Adrenal gland (tissue), 12 donors: ENCODE data around the gene TNFRSF11A. TPM values are rescaled to one million over a fixed set of nuclear protein-coding genes. Genes with fewer than 3 reads are reported as not detected.

Source experiments
- DNase-seq, 7 donors: peaks; one replicate each; pipeline ENCODE4 v3.0.0-alpha.2; 2019 to 2020
- H3K27ac ChIP-seq, 5 donors: fragments of 200-600 bp; sonication (generic) in 4 of 5; 1 replicate in 3 of 5; 2 replicates in 2 of 5; pipeline versions ENCODE4 v1.5.1 to v1.8.0; 2016 to 2020; ENCODE audit warnings: mild to moderate bottlenecking in 1 of 5
- H3K27me3 ChIP-seq: fragments of 200-600 bp; 2 replicates; pipeline ENCODE4 v1.8.0; 2021
- H3K36me3 ChIP-seq, 2 donors: fragments of 200-600 bp; replicated peaks in 1 of 2; 1 replicate in 1 of 2; 2 replicates in 1 of 2; pipeline versions ENCODE4 v1.5.1 to v1.8.0; 2018 to 2022
- H3K4me1 ChIP-seq, 2 donors: fragments of 200-600 bp; replicated peaks in 1 of 2; 1 replicate in 1 of 2; 2 replicates in 1 of 2; pipeline versions ENCODE4 v1.5.1 to v1.8.0; 2018 to 2021
- H3K4me3 ChIP-seq, 4 donors: fragments of 200-600 bp; sonication (generic) in 3 of 4; one replicate each; pipeline ENCODE4 v1.5.1; 2016 to 2018
- H3K9me3 ChIP-seq, 3 donors: fragments of 200-600 bp; sonication (generic) in 1 of 3; replicated peaks in 1 of 3; 1 replicate in 2 of 3; 2 replicates in 1 of 3; pipeline versions ENCODE4 v1.5.1 to v1.8.0; 2016 to 2021
- POLR2A ChIP-seq, 2 donors: fragments of 450-650 bp; IDR thresholded peaks; one replicate each; pipeline ENCODE4 v1.6.1; 2017; ENCODE audit warnings: antibody characterized with exemption in 2 of 2, mild to moderate bottlenecking in 2 of 2, moderate library complexity in 1 of 2
- WGBS, 4 donors: extraction: QIAGEN DNeasy Blood & Tissue Kit in 2 of 4; methylation state at CpG; one replicate each; pipeline versions ENCODE4 v1.1.5 to v1.1.7; 2013 to 2017; 5-methylcytosine and 5-hydroxymethylcytosine counted together
- intact Hi-C, 2 donors: fragments of 100-400 bp; cut with DNase I; formaldehyde crosslinking; loops; one replicate each; pipeline versions ENCODE4 v1.14.1 to v1.15.0; 2022 to 2023
- polyA plus RNA-seq, 3 donors: library from polyadenylated mRNA; stranded (reverse); fragments of 200-250 nt in 2 of 3; fragments of 350-450 nt in 1 of 3; fragmentation: Illumina TruSeq in 1 of 3; extraction: RNeasy Lipid Tissue Mini Kit (QIAGEN cat#74804) in 1 of 3; gene quantifications; one replicate each; pipeline ENCODE4 v1.2.3, GENCODE V29; 2013 to 2014
- total RNA-seq, 9 donors: library from RNA; depleted of rRNA in 4 of 9; stranded (reverse); fragments of >200 nt in 4 of 9; fragments of 120-200 nt in 1 of 9; fragmentation: NEBNext Ultra II Directional in 1 of 9; extraction: Animal tissue kit (Norgen Biotek cat#: 25700) in 1 of 9; gene quantifications; one replicate each; pipeline versions ENCODE4 v1.1.0 to v1.2.4, GENCODE V29; 2013 to 2023
- TF ChIP-seq, protein P1 (sequence below), 6 experiments: fragments of 450-650 bp in 4 of 6; fragments of 200-600 bp in 2 of 6; sonication (generic) in 1 of 6; IDR thresholded peaks; 1 replicate in 5 of 6; 2 replicates in 1 of 6; pipeline versions ENCODE4 v1.5.1 to v1.8.0; 2016 to 2021; ENCODE audit warnings: antibody characterized with exemption in 6 of 6, mild to moderate bottlenecking in 2 of 6, moderate library complexity in 1 of 6
- donor health status: healthy with polysubstance abuse.
- donor health status: Bipolar disorder and iron deficiency.
- donor health status: DM: yes; HTN: yes; CAD: no.
- donor health status: DM: no; HTN: no; CAD: no.
- donor health status: DM: no; HTN: no; CAD: no.
- donor health status: DM: yes; HTN: yes; CAD: no.

Gene TNFRSF11A
- total and polyA plus RNA-seq, 12 donors = 0.61 to 15.7 (median 4.2) TPM

DNA sequence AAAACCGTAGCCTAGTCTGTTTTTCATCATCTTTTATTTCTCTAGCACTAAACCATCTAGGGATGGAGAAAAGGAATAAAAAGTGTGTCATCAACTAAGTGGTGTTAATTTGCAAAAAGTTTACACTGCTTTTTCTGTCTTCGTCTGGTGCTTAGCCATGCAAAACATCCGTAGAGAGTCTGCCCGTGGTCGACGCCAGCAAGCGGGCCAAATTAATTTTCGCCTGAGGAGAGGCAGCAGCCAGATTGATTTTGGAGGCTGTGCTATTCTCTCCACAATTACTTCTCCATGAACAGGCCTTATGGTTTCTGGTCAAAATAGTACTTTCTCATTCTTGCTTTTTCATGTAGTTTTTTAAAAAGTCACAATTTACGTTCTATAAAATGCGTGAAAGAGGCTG lies 46.3 kb downstream of the TNFRSF11A start:
- WGBS, 4 donors = 83 to 93% (median 88%) methylated on average over 10 of the region's 10 CpGs
- TF ChIP-seq, protein P1, sequence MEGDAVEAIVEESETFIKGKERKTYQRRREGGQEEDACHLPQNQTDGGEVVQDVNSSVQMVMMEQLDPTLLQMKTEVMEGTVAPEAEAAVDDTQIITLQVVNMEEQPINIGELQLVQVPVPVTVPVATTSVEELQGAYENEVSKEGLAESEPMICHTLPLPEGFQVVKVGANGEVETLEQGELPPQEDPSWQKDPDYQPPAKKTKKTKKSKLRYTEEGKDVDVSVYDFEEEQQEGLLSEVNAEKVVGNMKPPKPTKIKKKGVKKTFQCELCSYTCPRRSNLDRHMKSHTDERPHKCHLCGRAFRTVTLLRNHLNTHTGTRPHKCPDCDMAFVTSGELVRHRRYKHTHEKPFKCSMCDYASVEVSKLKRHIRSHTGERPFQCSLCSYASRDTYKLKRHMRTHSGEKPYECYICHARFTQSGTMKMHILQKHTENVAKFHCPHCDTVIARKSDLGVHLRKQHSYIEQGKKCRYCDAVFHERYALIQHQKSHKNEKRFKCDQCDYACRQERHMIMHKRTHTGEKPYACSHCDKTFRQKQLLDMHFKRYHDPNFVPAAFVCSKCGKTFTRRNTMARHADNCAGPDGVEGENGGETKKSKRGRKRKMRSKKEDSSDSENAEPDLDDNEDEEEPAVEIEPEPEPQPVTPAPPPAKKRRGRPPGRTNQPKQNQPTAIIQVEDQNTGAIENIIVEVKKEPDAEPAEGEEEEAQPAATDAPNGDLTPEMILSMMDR (IDR thresholded peaks at IDR 0.05) = no peak
- TF ChIP-seq POLR2A (IDR thresholded peaks at IDR 0.05) = no peak
- no peaks in the 10 kb centered on the region for H3K9me3 ChIP-seq
- H3K27me3 ChIP-seq = no peaks in the 10 kb centered on the region
- DNase-seq = no peak
- no peak overlapping the region for H3K27ac ChIP-seq
- H3K4me1 ChIP-seq = no peaks in the 10 kb centered on the region
- no peaks in the 10 kb centered on the region for H3K36me3 ChIP-seq
- intact Hi-C loops = no loop called here
- H3K4me3 ChIP-seq = no peak overlapping the region

DNA sequence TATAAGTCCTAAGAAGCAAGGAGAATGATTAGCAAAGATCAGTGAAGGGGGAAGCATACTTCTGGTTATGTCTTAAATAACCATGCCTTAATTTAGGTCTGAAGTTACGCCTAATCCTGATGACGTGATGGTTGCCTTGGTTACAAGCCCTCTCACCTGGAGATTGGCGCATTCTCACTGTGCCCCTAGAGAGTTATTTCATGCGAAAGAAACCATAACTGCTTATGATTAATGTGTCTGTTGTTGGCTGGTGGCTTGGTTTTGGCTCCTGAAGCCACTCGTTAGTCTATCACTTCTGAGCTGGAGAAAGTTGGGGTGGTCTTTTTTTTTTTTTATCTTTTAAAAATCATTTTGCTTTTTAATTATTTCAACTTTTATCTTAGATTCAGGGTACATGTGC lies 47.0 kb downstream of the TNFRSF11A start:
- H3K27me3 ChIP-seq = no peaks in the 10 kb centered on the region
- H3K4me3 ChIP-seq = no peak overlapping the region
- no peaks in the 10 kb centered on the region for H3K9me3 ChIP-seq
- whole genome bisulfite sequencing, 4 donors = 78 to 91% (median 88%) methylated on average over 5 of the region's 5 CpGs
- TF ChIP-seq, protein P1 (IDR thresholded peaks at IDR 0.05) = no peak
- TF ChIP-seq POLR2A (IDR thresholded peaks at IDR 0.05) = no peak
- intact Hi-C loops = no loop called here
- no peak for DNase-seq
- no peak overlapping the region for H3K27ac ChIP-seq
- H3K4me1 ChIP-seq = no peaks in the 10 kb centered on the region
- no peaks in the 10 kb centered on the region for H3K36me3 ChIP-seq

DNA sequence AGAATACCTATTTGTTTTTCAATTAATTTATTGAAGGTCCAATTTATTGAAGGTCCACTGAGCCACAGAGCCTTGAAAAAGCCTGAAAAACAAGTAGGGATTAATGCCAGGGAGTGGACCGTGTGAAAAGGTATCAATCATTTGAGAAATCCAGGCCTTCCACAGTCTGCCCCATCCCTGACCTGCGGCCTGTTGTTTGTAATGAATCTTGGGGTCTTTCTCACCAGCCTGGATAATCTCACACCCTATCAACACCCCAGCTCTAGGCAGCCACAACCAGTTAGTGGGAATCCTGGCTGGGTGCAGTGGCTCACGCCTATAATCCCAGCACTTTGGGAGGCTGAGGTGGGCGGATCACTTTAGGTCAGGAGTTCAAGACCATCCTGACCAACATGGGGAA lies 47.8 kb downstream of the TNFRSF11A start:
- Histone ChIP-seq H3K27ac (no peak overlapping the region), H3K9me3 (no peaks in the 10 kb centered on the region), H3K27me3 (no peaks in the 10 kb centered on the region), H3K4me1 (no peaks in the 10 kb centered on the region), H3K4me3 (no peak overlapping the region), H3K36me3 (no peaks in the 10 kb centered on the region)
- intact Hi-C loops = no loop called here
- no peak for TF ChIP-seq POLR2A (IDR thresholded peaks at IDR 0.05)
- TF ChIP-seq, protein P1 (IDR thresholded peaks at IDR 0.05) = no peak
- no peak for DNase-seq
- 75 to 90% (median 86%) methylated on average over 4 of the region's 4 CpGs for WGBS, 4 donors

DNA sequence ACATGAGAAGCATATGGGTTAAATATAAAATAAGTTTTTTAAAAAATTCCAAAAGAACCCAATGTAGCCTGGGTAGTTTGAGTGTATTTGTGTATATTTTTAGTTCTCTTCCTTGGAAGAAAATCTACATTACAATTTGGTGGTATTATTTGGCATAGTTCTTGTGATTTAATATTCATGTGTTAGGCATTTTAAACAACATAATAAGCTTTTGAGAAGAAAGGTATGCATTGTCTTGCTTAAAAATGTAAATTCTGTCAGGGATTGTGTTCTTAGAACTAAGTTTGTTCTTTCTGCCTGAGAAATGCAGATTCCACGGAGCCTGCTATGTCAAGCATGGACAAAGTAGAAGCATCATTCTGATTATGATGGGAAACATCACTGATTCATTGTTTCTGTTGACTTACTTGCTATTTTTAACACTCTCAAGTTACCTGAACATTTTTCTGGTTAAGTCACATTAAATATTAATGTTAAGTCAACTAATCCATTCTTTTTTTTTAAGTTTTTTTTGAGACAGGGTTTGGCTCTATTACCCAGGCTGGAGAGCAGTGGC lies 49.4 kb downstream of the TNFRSF11A start:
- TF ChIP-seq, protein P1 (IDR thresholded peaks at IDR 0.05) = no peak
- no peak for TF ChIP-seq POLR2A (IDR thresholded peaks at IDR 0.05)
- 74 to 92% (median 79%) methylated on average over 1 of the region's 1 CpG for WGBS, 4 donors
- intact Hi-C loops = no loop called here
- Histone ChIP-seq H3K4me1 (no peaks in the 10 kb centered on the region), H3K9me3 (no peaks in the 10 kb centered on the region), H3K4me3 (no peak overlapping the region), H3K36me3 (no peaks in the 10 kb centered on the region), H3K27ac (no peak overlapping the region), H3K27me3 (no peaks in the 10 kb centered on the region)
- DNase-seq = no peak
